K562 (cell line): ENCODE results near the gene NUBP2. TPM values are rescaled to one million over a fixed set of nuclear protein-coding genes. Genes with fewer than 3 reads are reported as not detected.

ENCODE experiments used
- ATAC-seq: fragments of 200-7000 bp; cut with Tn5 transposase; 3 replicates; pipeline ENCODE4 v1.9.1; 2020; ENCODE audit warnings: moderate library complexity
- BruUV-seq: library from RNA; stranded (reverse); fragments of 400-500 nt; replicated peaks from 2 replicates; lab custom pipeline; 2021; lab: Mats Ljungman, UMichigan
- CTCF ChIA-PET: fragments of 300-600 bp; formaldehyde crosslinking; extraction: SDS; loops from one replicate; lab custom pipeline; 2021; ENCODE audit warnings: low intra/inter-chr PET ratio; lab: Yijun Ruan, JAX
- POLR2A ChIA-PET: fragments of 300-600, 350-650 bp; sonication (Branson Sonifier 250); formaldehyde crosslinking; extraction: SDS; loops from one replicate; lab custom pipeline; 2021; ENCODE audit warnings: antibody characterized with exemption, inconsistent platforms; lab: Yijun Ruan, JAX
- DNase-seq, 4 experiments: peaks; one replicate each; pipeline versions ENCODE4 v3.0.0 to v3.0.0-alpha.2; 2011 to 2018; ENCODE audit warnings: low spot score in 3 of 4, mixed read lengths in 3 of 4; ENCODE audit errors: extremely low read depth in 1 of 4
- FAIRE-seq: peaks from 2 replicates; lab custom pipeline; 2011; peaks lifted over from hg19 to GRCh38; lab: Jason Lieb, UNC
- H2AFZ ChIP-seq: 2 replicates; pipeline ENCODE4 v1.6.0; 2011; ENCODE audit warnings: low read depth, low read length, control low read depth, inconsistent platforms
- H3K27ac ChIP-seq: fragments of 200-600 bp; 3 replicates; pipeline ENCODE4 v1.8.0; 2011; ENCODE audit warnings: low read depth, mild to moderate bottlenecking, control low read depth, inconsistent platforms, low read length, moderate library complexity, mixed read lengths; ENCODE audit errors: extremely low read depth
- H3K27me3 ChIP-seq, 2 experiments: fragments of 300-600 bp in 1 of 2; 2 replicates in 1 of 2; 3 replicates in 1 of 2; pipeline versions ENCODE4 v1.6.0 to v1.8.0; 2011; ENCODE audit warnings: inconsistent platforms in 2 of 2, low read length in 2 of 2, mild to moderate bottlenecking in 1 of 2, mixed read lengths in 1 of 2, moderate library complexity in 1 of 2; ENCODE audit not compliant: control insufficient read depth in 2 of 2, insufficient read depth in 2 of 2
- H3K36me3 ChIP-seq: fragments of 300-600 bp; 3 replicates; pipeline ENCODE4 v1.8.0; 2011; ENCODE audit warnings: mild to moderate bottlenecking, low read length, inconsistent platforms; ENCODE audit not compliant: control insufficient read depth, insufficient read depth
- H3K4me1 ChIP-seq, 2 experiments: fragments of 200-600 bp in 1 of 2; replicated peaks in 1 of 2; 2 replicates in 1 of 2; 3 replicates in 1 of 2; pipeline versions ENCODE4 v1.5.1 to v1.8.0; 2011; ENCODE audit warnings: inconsistent platforms in 2 of 2, low read length in 2 of 2, mild to moderate bottlenecking in 1 of 2, mixed read lengths in 1 of 2, moderate library complexity in 1 of 2; ENCODE audit not compliant: control insufficient read depth in 2 of 2, insufficient read depth in 2 of 2
- H3K4me2 ChIP-seq: 2 replicates; pipeline ENCODE4 v1.6.1; 2011; ENCODE audit warnings: low read length, control low read depth, inconsistent platforms, mixed read lengths; ENCODE audit not compliant: insufficient read depth
- H3K4me3 ChIP-seq: fragments of 200-600 bp; sonication (generic), shearing (Covaris generic); 2 replicates; pipeline ENCODE4 v1.5.1; 2016; ENCODE audit warnings: control low read depth, inconsistent platforms
- H3K79me2 ChIP-seq: fragments of 200-600 bp; 3 replicates; pipeline ENCODE4 v1.8.0; 2011; ENCODE audit warnings: low read length, inconsistent platforms; ENCODE audit not compliant: control insufficient read depth, insufficient read depth
- H3K9ac ChIP-seq, 2 experiments: 2 replicates each; pipeline versions ENCODE4 v1.6.0 to v1.6.1; 2011; ENCODE audit warnings: low read depth in 2 of 2, low read length in 2 of 2, control low read depth in 1 of 2, inconsistent platforms in 1 of 2, mild to moderate bottlenecking in 1 of 2, mixed read lengths in 1 of 2; ENCODE audit not compliant: insufficient read depth in 1 of 2
- H3K9me1 ChIP-seq: one replicate; pipeline ENCODE4 v1.6.0; 2011; ENCODE audit warnings: inconsistent platforms, mild to moderate bottlenecking, low read length, moderate library complexity; ENCODE audit not compliant: control insufficient read depth, insufficient read depth
- H3K9me3 ChIP-seq: replicated peaks from 2 replicates; pipeline ENCODE4 v1.5.1; 2011; ENCODE audit warnings: low read depth, low read length, inconsistent platforms; ENCODE audit not compliant: control insufficient read depth, insufficient read depth
- H4K20me1 ChIP-seq: replicated peaks from 2 replicates; pipeline ENCODE4 v1.6.1; 2011; ENCODE audit warnings: low read length, inconsistent platforms, mixed read lengths; ENCODE audit not compliant: control insufficient read depth, insufficient read depth
- KAT8 ChIP-seq: fragments of 450-650 bp; IDR thresholded peaks from 2 replicates; pipeline ENCODE4 v1.6.1; 2016; ENCODE audit warnings: low read depth, mild to moderate bottlenecking
- MXI1 ChIP-seq: IDR thresholded peaks from 2 replicates; pipeline ENCODE4 v1.6.1; 2011; ENCODE audit warnings: low read depth, mild to moderate bottlenecking, improper control_type of control experiment, low read length
- NFE2L1 ChIP-seq: fragments of 450-650 bp; IDR thresholded peaks from 2 replicates; pipeline ENCODE4 v1.6.1; 2016; ENCODE audit warnings: missing genetic modification characterization, low read depth, mild to moderate bottlenecking, missing compliant biosample characterization, moderate library complexity, borderline replicate concordance
- POLR2G ChIP-seq: fragments of 200-400 bp; formaldehyde crosslinking; IDR thresholded peaks from 2 replicates; pipeline ENCODE4 v1.6.1; 2017; ENCODE audit warnings: low read depth, mild to moderate bottlenecking, antibody characterized with exemption, low read length, moderate library complexity
- ZNF23 ChIP-seq: fragments of 250-450 bp; sonication (Bioruptor Pico); IDR thresholded peaks from 2 replicates; pipeline ENCODE4 v1.4.0; 2020; ENCODE audit warnings: mild to moderate bottlenecking
- ZNF707 ChIP-seq: fragments of 250-450 bp; sonication (Bioruptor Pico); conservative IDR thresholded peaks from 2 replicates; pipeline ENCODE4 v1.8.0; 2022; ENCODE audit warnings: inconsistent platforms, mild to moderate bottlenecking, moderate library complexity
- WGBS: fragments of 100-300 bp; shearing (Covaris generic); methylation state at CpG from one replicate; pipeline ENCODE4 v1.1.6; 2016; ENCODE audit warnings: low coverage, mixed read lengths; ENCODE audit not compliant: insufficient coverage; ENCODE audit errors: missing lambda C conversion rate; 5-methylcytosine and 5-hydroxymethylcytosine counted together
- in situ Hi-C: fragments of 300-500 bp; cut with MboI; formaldehyde crosslinking; loops from 4 replicates; pipeline ENCODE4 v1.15.0; 2018; ENCODE audit warnings: inconsistent platforms, mixed read lengths
- intact Hi-C: fragments of 100-400 bp; cut with micrococcal nuclease; formaldehyde crosslinking; loops from 2 replicates; pipeline ENCODE4 v1.14.2; 2022
- polyA plus RNA-seq, 8 experiments: library from polyadenylated mRNA; depleted of rRNA in 4 of 8; stranded (reverse) in 5 of 8; unstranded in 3 of 8; fragments of >200 nt; fragmentation: Nextera tagmentation in 2 of 8; fragmentation: Illumina TruSeq in 1 of 8; extraction: Ambion mirVana in 2 of 8; extraction: Trizol in 1 of 8; gene quantifications; 2 replicates each; pipeline versions ENCODE4 v1.2.1 to v1.2.3, GENCODE V29; 2011 to 2014; ENCODE audit warnings: inconsistent platforms in 1 of 8, missing spikeins in 1 of 8
- total RNA-seq, 7 experiments: library from RNA; depleted of rRNA in 6 of 7; stranded (reverse); fragments of >200 nt in 6 of 7; fragmentation: Illumina TruSeq in 2 of 7; extraction: Trizol in 2 of 7; gene quantifications; 2 replicates each; pipeline versions ENCODE4 v1.2.1 to v1.2.3, GENCODE V29; 2011 to 2021; ENCODE audit warnings: low replicate concordance in 1 of 7

Gene NUBP2
- total and polyA plus RNA-seq, 9 of the 15 experiments (the other 6 are each of a cell fraction or from before 2014, with no cell fraction given), result 1.8 to 115 (median 24.0) TPM

GRCh38 chr16:1820946-1821290 is 38.2 kb downstream of the NUBP2 start:
- Histone ChIP-seq H3K9ac (peak overlapping the region in 1 of 2 experiments; percentile 14; a peak in 1 of 4 replicates), H3K9me1 (no peaks in the 10 kb centered on the region), H3K36me3 (peaks cover 3% of the 10 kb centered on the region; the same call in 1 of the 3 replicates), H3K4me1 (peaks cover 3 to 57% of the 10 kb centered on the region in 2 experiments; a peak in 3 of 5 replicates), H3K4me2 (no peak overlapping the region), H3K27me3 (no peaks in the 10 kb centered on the region), H3K4me3 (no peak overlapping the region), H4K20me1 (no peaks in the 10 kb centered on the region), H3K27ac (no peak overlapping the region), H3K9me3 (no peaks in the 10 kb centered on the region), H2AFZ (no peak overlapping the region), H3K79me2 (peaks cover 3% of the 10 kb centered on the region; the same call in 1 of the 3 replicates)
- intact Hi-C loops, result no loop called here
- BruUV-seq, result no TSS peak
- no peak for ATAC-seq
- WGBS, result 76% methylated on average over 11 of the region's 12 CpGs
- in situ Hi-C loops, result no loop called here
- DNase-seq, result no peak
- TF ChIP-seq ZNF707 (CRISPR knock-in tag), result no peak
- peak; percentile 45; the same call in 1 of the 2 replicates for TF ChIP-seq POLR2G
- POLR2A ChIA-PET, result interaction anchor here (0.6 to 1.1 kb wide), 4 partner anchors 8 to 334 kb away, joined by 3 to 7 read pairs (median 4); partner anchors contain the start of genes RPS2 and TRAF7
- CTCF ChIA-PET, result no interaction called here
- no peak for FAIRE-seq

- no peak overlapping the region for H3K27ac ChIP-seq
- no peaks in the 10 kb centered on the region for H3K9me3 ChIP-seq
- WGBS, result 85% methylated on average over 21 of the region's 24 CpGs
- ChIA-PET POLR2A (no interaction called here), CTCF (no interaction called here)
- H3K79me2 ChIP-seq, result peaks cover 4% of the 10 kb centered on the region; the same call in 2 of the 3 replicates
- in situ Hi-C loops, result no loop called here
- H2AFZ ChIP-seq, result no peak overlapping the region
- no peak for DNase-seq
- no peak for ATAC-seq
- no peaks in the 10 kb centered on the region for H3K9me1 ChIP-seq
- H4K20me1 ChIP-seq, result no peaks in the 10 kb centered on the region
- no peak overlapping the region for H3K4me2 ChIP-seq
- TF ChIP-seq MXI1 (no peak), ZNF23 (CRISPR knock-in tag) (no peak), KAT8 (no peak), NFE2L1 (tag) (no peak)
- intact Hi-C loops, result no loop called here
- no peak for FAIRE-seq
- no TSS peak for BruUV-seq
- peaks cover 3 to 59% of the 10 kb centered on the region in 2 experiments; a peak in 3 of 5 replicates for H3K4me1 ChIP-seq
- no peaks in the 10 kb centered on the region for H3K27me3 ChIP-seq
- no peaks in the 10 kb centered on the region; the same call in 2 of the 3 replicates for H3K36me3 ChIP-seq
- H3K4me3 ChIP-seq, result no peak overlapping the region
- no peak overlapping the region for H3K9ac ChIP-seq
Measured at GRCh38 chr16:1821861-1822611, 39.3 kb downstream of the NUBP2 start.
